Measurements from ENCODE around the gene FZD4. TPM values are rescaled to one million over a fixed set of nuclear protein-coding genes. Genes with fewer than 3 reads are reported as not detected.
"Not testable (repeated sequence)": the region's sequence is repeated elsewhere in the genome, so short reads cannot be mapped to it uniquely, and the experiment has no call there.

FZD4 gene
- total RNA-seq, 2 experiments from 2014 or later = 0.07 to 0.16 TPM

DNA sequence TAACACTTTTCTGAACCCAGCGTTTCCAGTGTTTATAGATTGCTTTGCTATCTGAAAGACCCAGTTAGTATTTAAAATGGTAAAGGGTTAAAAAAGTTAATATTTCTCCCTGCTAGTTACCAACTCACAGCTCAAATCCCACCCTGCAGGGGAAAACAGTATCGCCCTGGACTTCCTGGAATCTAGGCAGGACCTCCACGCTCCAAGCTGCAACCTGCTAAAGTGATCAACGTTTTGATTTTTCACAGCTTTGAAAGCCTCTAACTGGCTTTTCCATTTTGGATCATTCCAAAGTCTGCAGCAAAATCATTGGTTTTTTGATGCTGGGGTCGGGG, 4.6 kb downstream of the FZD4 start:
- H3K4me3 Mint-ChIP-seq = no peak overlapping the region
- no peak for ATAC-seq
- intact Hi-C loops (cut with micrococcal nuclease) = no loop called here
- ChIA-PET CTCF (interaction anchor here (2.1 kb wide), 1 partner anchor 12 kb away, joined by 10 read pairs; no protein-coding TSS in a partner anchor), POLR2A (no interaction called here)
- no peak for DNase-seq
- H3K27me3 Mint-ChIP-seq = peaks cover 22% of the 10 kb centered on the region
- peaks cover 6% of the 10 kb centered on the region for H3K4me1 Mint-ChIP-seq (ENCODE audit: low read depth)
- TF ChIP-seq, protein P1, sequence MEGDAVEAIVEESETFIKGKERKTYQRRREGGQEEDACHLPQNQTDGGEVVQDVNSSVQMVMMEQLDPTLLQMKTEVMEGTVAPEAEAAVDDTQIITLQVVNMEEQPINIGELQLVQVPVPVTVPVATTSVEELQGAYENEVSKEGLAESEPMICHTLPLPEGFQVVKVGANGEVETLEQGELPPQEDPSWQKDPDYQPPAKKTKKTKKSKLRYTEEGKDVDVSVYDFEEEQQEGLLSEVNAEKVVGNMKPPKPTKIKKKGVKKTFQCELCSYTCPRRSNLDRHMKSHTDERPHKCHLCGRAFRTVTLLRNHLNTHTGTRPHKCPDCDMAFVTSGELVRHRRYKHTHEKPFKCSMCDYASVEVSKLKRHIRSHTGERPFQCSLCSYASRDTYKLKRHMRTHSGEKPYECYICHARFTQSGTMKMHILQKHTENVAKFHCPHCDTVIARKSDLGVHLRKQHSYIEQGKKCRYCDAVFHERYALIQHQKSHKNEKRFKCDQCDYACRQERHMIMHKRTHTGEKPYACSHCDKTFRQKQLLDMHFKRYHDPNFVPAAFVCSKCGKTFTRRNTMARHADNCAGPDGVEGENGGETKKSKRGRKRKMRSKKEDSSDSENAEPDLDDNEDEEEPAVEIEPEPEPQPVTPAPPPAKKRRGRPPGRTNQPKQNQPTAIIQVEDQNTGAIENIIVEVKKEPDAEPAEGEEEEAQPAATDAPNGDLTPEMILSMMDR (IDR thresholded peaks at IDR 0.05) = no peak
- H3K36me3 Mint-ChIP-seq (ENCODE audit: low read depth) = no peaks in the 10 kb centered on the region
- H3K9me3 Mint-ChIP-seq = no peaks in the 10 kb centered on the region
- H3K27ac Mint-ChIP-seq = no peak overlapping the region

DNA sequence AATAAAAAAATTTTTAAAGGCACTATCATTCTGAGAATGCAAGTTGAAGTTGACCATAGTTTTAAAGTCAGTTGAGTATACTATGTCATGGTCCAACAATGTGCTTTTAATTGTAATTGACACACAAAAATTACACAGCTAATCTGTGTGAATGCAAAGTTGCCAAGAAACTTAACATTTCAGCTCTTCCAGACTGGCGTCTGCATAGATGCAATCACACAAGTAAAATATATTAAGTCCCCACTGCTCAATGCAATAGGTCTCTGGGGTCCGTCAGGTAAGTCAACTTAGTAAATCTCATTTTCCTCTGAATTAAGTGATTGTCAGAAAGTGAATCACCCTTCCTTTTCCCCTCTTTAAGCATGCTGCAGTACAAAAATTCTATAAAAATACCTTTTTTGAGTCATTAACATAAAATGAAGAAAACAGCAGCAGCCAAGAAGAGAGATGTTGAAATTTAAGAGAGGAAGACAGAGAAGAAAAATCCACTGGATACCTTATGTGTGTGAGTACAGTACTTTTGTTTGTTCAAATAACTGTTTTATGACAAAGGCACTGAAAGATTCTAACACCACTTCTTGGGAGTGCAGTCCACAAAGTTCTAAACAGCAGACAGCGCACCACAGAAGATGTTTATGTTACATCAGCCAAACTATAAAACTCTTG, 5.1 kb downstream of the FZD4 start:
- no peak overlapping the region for H3K4me3 Mint-ChIP-seq
- TF ChIP-seq, protein P1 (IDR thresholded peaks at IDR 0.05) = no peak
- ChIA-PET POLR2A (no interaction called here), CTCF (interaction anchor here (2.1 kb wide), 1 partner anchor 11 kb away, joined by 10 read pairs; no protein-coding TSS in a partner anchor)
- H3K4me1 Mint-ChIP-seq (ENCODE audit: low read depth) = peaks cover 4% of the 10 kb centered on the region
- no peak for ATAC-seq
- DNase-seq = no peak
- intact Hi-C loops (cut with micrococcal nuclease) = no loop called here
- H3K36me3 Mint-ChIP-seq (ENCODE audit: low read depth) = no peaks in the 10 kb centered on the region
- H3K27me3 Mint-ChIP-seq = peaks cover 20% of the 10 kb centered on the region
- no peaks in the 10 kb centered on the region for H3K9me3 Mint-ChIP-seq
- no peak overlapping the region for H3K27ac Mint-ChIP-seq

DNA sequence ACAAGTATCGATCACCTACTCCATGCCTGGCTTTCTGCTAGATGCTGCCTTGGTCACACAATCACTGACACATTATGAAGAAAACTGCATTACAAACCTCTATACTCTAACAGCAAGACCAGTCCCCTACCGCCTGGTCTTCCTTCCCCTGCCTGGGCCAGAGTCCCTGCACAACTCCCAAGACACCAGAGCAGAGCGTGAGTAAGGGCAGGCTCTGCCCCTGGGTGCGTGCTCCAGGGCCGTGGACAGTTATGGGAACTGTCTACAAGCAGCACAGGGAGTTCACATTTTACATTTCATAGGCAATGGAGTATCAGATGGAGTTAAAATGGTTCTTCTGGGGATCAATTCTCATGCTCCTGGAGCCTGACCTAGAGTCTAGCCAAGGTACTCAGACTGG, 6.5 kb downstream of the FZD4 start:
- Mint-ChIP-seq H3K27ac (no peak overlapping the region), H3K4me3 (no peak overlapping the region), H3K9me3 (no peaks in the 10 kb centered on the region), H3K27me3 (peaks cover 9% of the 10 kb centered on the region), H3K4me1 (ENCODE audit: low read depth) (no peaks in the 10 kb centered on the region), H3K36me3 (ENCODE audit: low read depth) (no peaks in the 10 kb centered on the region)
- TF ChIP-seq, protein P1 (IDR thresholded peaks at IDR 0.05) = no peak
- intact Hi-C loops (cut with micrococcal nuclease) = no loop called here
- no peak for DNase-seq
- CTCF ChIA-PET = interaction anchor here (2.1 kb wide), 1 partner anchor 10 kb away, joined by 10 read pairs; no protein-coding TSS in a partner anchor
- POLR2A ChIA-PET = no interaction called here
- no peak for ATAC-seq

DNA sequence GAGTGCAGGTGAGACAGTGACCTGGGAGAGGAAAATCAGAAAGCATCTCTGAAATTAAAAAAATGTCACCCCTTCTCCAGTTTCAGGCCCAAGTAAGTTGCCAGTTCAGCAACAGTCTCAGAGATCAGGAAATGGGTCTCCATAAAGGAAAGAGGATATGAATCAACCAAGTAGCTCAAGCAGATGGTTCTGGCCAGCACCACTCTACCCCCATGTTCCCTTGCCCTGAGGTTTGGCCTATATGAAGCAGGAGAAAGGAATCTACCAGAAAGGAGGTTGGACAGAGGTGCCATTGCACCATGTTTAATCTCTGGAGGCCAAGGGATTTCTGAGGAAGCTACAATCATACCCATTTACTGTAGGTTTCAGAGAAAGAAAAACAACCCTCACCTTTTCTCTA, 7.7 kb downstream of the FZD4 start:
- Mint-ChIP-seq H3K36me3 (ENCODE audit: low read depth) (no peaks in the 10 kb centered on the region), H3K9me3 (no peaks in the 10 kb centered on the region), H3K4me1 (ENCODE audit: low read depth) (no peaks in the 10 kb centered on the region), H3K27ac (no peak overlapping the region), H3K4me3 (no peak overlapping the region), H3K27me3 (peaks cover 7% of the 10 kb centered on the region)
- POLR2A ChIA-PET = no interaction called here
- intact Hi-C loops (cut with micrococcal nuclease) = no loop called here
- no peak for DNase-seq
- TF ChIP-seq, protein P1 (IDR thresholded peaks at IDR 0.05) = no peak
- CTCF ChIA-PET = interaction anchor here (0.9 to 1.4 kb wide), 2 partner anchors 8 to 9 kb away, joined by 3 to 5 read pairs; no protein-coding TSS in a partner anchor
- no peak for ATAC-seq

DNA sequence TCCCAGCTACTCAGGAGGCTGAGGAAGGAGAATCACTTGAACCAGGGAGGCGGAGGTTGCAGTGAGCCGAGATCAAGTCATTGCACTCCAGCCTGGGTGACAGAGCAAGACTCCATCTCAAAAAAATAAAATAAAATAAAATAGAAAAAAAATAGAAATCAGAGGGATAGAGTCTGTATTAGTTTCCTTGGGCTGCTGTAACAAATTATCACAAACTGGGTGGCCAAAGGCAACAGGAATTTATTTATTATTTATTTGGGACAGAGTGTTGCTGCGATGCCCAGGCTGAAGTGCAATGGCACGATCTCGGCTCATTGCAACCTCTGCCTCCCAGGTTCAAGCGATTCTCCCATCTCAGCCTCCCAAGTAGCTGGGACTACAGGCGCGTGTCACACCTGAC, 11.7 kb downstream of the FZD4 start:
- H3K9me3 Mint-ChIP-seq; ATAC-seq; H3K27ac Mint-ChIP-seq; POLR2A ChIA-PET; H3K4me1 Mint-ChIP-seq (ENCODE audit: low read depth); H3K27me3 Mint-ChIP-seq; intact Hi-C loops (cut with micrococcal nuclease); DNase-seq; H3K36me3 Mint-ChIP-seq (ENCODE audit: low read depth); H3K4me3 Mint-ChIP-seq: not testable (repeated sequence)
- CTCF ChIA-PET = interaction anchor here (1.0 to 1.2 kb wide), 3 partner anchors 12 to 52 kb away, joined by 3 to 4 read pairs (median 3); partner anchors contain the start of gene FZD4

Measured in activated CD8-positive, alpha-beta T cell treated with anti-CD3 and anti-CD28 coated beads for 36 hours (primary cell).